ENCODE results near the gene USP6NL. TPM values are rescaled to one million over a fixed set of nuclear protein-coding genes. Genes with fewer than 3 reads are reported as not detected.

Gene USP6NL
- total and polyA plus RNA-seq, 3 experiments from 2014 or later = 1.3 to 3.2 (median 1.9) TPM

- no peak for DNase-seq
- H3K4me1 Mint-ChIP-seq = no peaks in the 10 kb centered on the region
- Histone ChIP-seq H3K36me3 (ENCODE audit: insufficient read depth, low read length) (no peaks in the 10 kb centered on the region), H3K4me1 (ENCODE audit: insufficient read depth, low read length) (no peaks in the 10 kb centered on the region), H3K9me3 (ENCODE audit: low read length) (no peaks in the 10 kb centered on the region), H3K27ac (ENCODE audit: low read depth, low read length) (no peak overlapping the region), H3K27me3 (ENCODE audit: insufficient read depth, low read length, poor library complexity, severe bottlenecking) (no peaks in the 10 kb centered on the region), H3K4me3 (ENCODE audit: low read length) (no peak overlapping the region)
- H3K27ac Mint-ChIP-seq = no peak overlapping the region
- ChIA-PET POLR2A (no interaction called here), CTCF (interaction anchor here (1.2 kb wide), 1 partner anchor 231 kb away, joined by 3 read pairs; no protein-coding TSS in a partner anchor)
- no peaks in the 10 kb centered on the region for H3K9me3 Mint-ChIP-seq
- H3K27me3 Mint-ChIP-seq = peaks cover 0 to 2% of the 10 kb centered on the region in 2 donors
- H3K36me3 Mint-ChIP-seq = peaks cover 0 to 4% (median 1%) of the 10 kb centered on the region in 3 donors
- no peak overlapping the region for H3K4me3 Mint-ChIP-seq
These were observed 138.2 kb downstream of the USP6NL start for GRCh38 chr10:11473128-11473760.

- Mint-ChIP-seq H3K4me3 (no peak overlapping the region), H3K36me3 (peaks cover 0 to 4% (median 1%) of the 10 kb centered on the region in 3 donors), H3K9me3 (no peaks in the 10 kb centered on the region), H3K27me3 (peaks cover 0 to 2% of the 10 kb centered on the region in 2 donors), H3K27ac (peak overlapping the region in 1 of 8 donors; percentile 81), H3K4me1 (no peaks in the 10 kb centered on the region)
- Histone ChIP-seq H3K27me3 (ENCODE audit: insufficient read depth, low read length, poor library complexity, severe bottlenecking) (no peaks in the 10 kb centered on the region), H3K4me3 (ENCODE audit: low read length) (no peak overlapping the region), H3K27ac (ENCODE audit: low read depth, low read length) (no peak overlapping the region), H3K4me1 (ENCODE audit: insufficient read depth, low read length) (no peaks in the 10 kb centered on the region), H3K36me3 (ENCODE audit: insufficient read depth, low read length) (no peaks in the 10 kb centered on the region), H3K9me3 (ENCODE audit: low read length) (no peaks in the 10 kb centered on the region)
- ChIA-PET POLR2A (no interaction called here), CTCF (no interaction called here)
- DNase-seq = peak; percentile 47 to 74 (median 56)
These were observed 139.2 kb downstream of the USP6NL start for GRCh38 chr10:11472158-11472753.

DNA sequence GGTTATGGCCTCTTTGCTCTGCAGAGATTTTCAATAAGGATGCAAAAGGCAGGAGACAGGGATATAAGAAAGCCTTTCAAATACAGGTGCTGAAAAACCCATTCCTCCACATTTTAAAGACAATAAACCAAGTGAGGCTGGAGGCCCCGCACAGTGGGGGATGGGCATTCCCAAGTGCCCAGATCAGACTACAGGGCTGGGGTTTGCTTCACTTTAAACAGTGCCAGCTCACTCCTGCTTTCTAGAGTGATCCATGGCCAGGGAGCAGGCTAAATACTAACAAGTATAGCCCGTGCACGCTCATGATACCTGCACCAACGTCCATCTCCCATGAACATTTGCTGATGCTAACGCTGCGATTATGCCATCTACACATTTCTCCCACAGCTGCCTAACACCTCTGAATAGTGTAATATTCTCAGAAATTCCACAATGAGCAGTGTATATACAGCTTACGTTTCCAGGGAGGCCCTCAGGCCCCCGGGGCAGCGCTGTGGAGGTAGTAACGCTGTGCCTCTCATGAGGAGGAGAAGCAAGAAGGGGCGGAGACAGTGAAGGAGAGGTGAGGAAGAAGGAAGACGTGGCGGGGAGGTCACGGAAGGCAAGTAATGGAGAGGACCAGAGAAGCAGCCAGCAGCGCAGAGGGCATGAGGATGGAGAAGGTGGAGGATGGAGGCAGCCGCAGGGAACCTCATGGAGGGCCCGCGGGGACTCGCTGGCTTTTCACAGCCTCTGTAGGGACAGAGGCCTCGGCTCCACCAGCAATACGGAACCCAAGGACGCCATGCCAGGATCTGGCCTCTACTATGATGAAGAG, 141.7 kb downstream of the USP6NL start:
- ChIA-PET POLR2A (no interaction called here), CTCF (no interaction called here)
- Mint-ChIP-seq H3K4me1 (no peaks in the 10 kb centered on the region), H3K27me3 (peaks cover 0 to 2% of the 10 kb centered on the region in 2 donors), H3K36me3 (peaks cover 0 to 2% (median 1%) of the 10 kb centered on the region in 3 donors), H3K27ac (no peak overlapping the region), H3K4me3 (no peak overlapping the region), H3K9me3 (no peaks in the 10 kb centered on the region)
- DNase-seq = no peak
- no peaks in the 10 kb centered on the region for H3K9me3 ChIP-seq (ENCODE audit: low read length)
- H3K27ac ChIP-seq (ENCODE audit: low read depth, low read length) = no peak overlapping the region
- no peaks in the 10 kb centered on the region for H3K4me1 ChIP-seq (ENCODE audit: insufficient read depth, low read length)
- H3K27me3 ChIP-seq (ENCODE audit: insufficient read depth, low read length, poor library complexity, severe bottlenecking) = no peaks in the 10 kb centered on the region
- H3K36me3 ChIP-seq (ENCODE audit: insufficient read depth, low read length) = no peaks in the 10 kb centered on the region
- H3K4me3 ChIP-seq (ENCODE audit: low read length) = no peak overlapping the region

- DNase-seq = no peak
- Mint-ChIP-seq H3K36me3 (peaks cover 0 to 8% (median 1%) of the 10 kb centered on the region in 3 donors), H3K27me3 (peaks cover 0 to under 1% of the 10 kb centered on the region in 2 donors), H3K4me3 (no peak overlapping the region), H3K27ac (no peak overlapping the region), H3K4me1 (no peaks in the 10 kb centered on the region), H3K9me3 (no peaks in the 10 kb centered on the region)
- no peaks in the 10 kb centered on the region for H3K27me3 ChIP-seq (ENCODE audit: insufficient read depth, low read length, poor library complexity, severe bottlenecking)
- no peak overlapping the region for H3K27ac ChIP-seq (ENCODE audit: low read depth, low read length)
- H3K4me1 ChIP-seq (ENCODE audit: insufficient read depth, low read length) = no peaks in the 10 kb centered on the region
- H3K4me3 ChIP-seq (ENCODE audit: low read length) = no peak overlapping the region
- H3K9me3 ChIP-seq (ENCODE audit: low read length) = no peaks in the 10 kb centered on the region
- ChIA-PET CTCF (no interaction called here), POLR2A (no interaction called here)
- H3K36me3 ChIP-seq (ENCODE audit: insufficient read depth, low read length) = no peaks in the 10 kb centered on the region
These were observed 143.2 kb downstream of the USP6NL start for GRCh38 chr10:11468126-11468742.

DNA sequence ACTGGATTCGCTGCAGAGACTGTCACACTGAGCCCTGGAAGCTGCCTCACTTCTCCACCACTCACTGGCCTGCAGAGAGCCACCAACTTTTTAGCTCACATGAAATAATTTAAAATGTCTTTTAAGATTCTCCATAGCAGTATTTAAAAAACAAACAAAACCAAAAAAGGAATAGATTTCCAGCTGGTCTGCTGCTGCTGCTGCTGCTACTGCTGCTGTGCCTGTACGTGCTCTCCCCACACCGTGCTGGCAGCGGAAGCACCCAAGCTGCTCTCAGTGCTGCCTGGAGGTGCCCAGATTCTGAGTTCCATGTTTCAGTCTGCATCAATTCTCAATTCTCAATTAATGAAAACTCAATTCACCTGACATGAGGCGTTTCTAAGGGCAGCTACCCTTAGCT, 146.0 kb downstream of the USP6NL start:
- ChIA-PET CTCF (interaction anchor here (1.3 kb wide), 1 partner anchor 195 kb away, joined by 3 read pairs; no protein-coding TSS in a partner anchor), POLR2A (interaction anchor here (0.9 kb wide), 1 partner anchor 127 kb away, joined by 4 read pairs; no protein-coding TSS in a partner anchor)
- Histone ChIP-seq H3K4me3 (ENCODE audit: low read length) (no peak overlapping the region), H3K9me3 (ENCODE audit: low read length) (no peaks in the 10 kb centered on the region), H3K4me1 (ENCODE audit: insufficient read depth, low read length) (no peaks in the 10 kb centered on the region), H3K27ac (ENCODE audit: low read depth, low read length) (no peak overlapping the region), H3K27me3 (ENCODE audit: insufficient read depth, low read length, poor library complexity, severe bottlenecking) (no peaks in the 10 kb centered on the region), H3K36me3 (ENCODE audit: insufficient read depth, low read length) (no peaks in the 10 kb centered on the region)
- Mint-ChIP-seq H3K36me3 (peaks cover 0 to 19% (median 0%) of the 10 kb centered on the region in 3 donors), H3K27ac (no peak overlapping the region), H3K9me3 (no peaks in the 10 kb centered on the region), H3K4me3 (no peak overlapping the region), H3K4me1 (no peaks in the 10 kb centered on the region), H3K27me3 (no peaks in the 10 kb centered on the region)
- DNase-seq = no peak

DNA sequence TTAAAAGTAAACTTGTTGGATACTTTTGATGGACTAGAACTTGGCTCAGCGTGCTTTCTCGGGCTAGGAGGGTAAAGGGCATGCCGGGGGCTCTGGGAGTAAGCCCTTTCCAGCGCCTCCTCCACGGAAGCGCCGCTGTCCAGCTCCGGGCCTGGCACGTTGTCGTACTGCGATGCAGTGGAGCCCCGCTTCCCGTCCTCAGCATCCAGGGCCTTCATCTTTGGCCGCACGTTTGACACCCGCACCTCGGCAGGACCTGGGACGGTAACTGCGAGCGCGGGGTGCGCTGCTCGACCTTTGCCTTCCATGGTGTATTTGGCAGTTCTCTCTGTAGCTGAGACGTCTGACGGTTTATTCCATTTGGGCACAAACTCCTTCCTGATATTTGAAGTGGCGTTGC, 148.3 kb downstream of the USP6NL start:
- H3K36me3 Mint-ChIP-seq = peaks cover 0 to 18% (median 0%) of the 10 kb centered on the region in 3 donors
- no peak overlapping the region for H3K4me3 Mint-ChIP-seq
- no peaks in the 10 kb centered on the region for H3K4me1 ChIP-seq (ENCODE audit: insufficient read depth, low read length)
- no peaks in the 10 kb centered on the region for H3K4me1 Mint-ChIP-seq
- no peaks in the 10 kb centered on the region for H3K27me3 Mint-ChIP-seq
- no peak for DNase-seq
- H3K9me3 Mint-ChIP-seq = no peaks in the 10 kb centered on the region
- no peak overlapping the region for H3K27ac ChIP-seq (ENCODE audit: low read depth, low read length)
- H3K27ac Mint-ChIP-seq = no peak overlapping the region
- H3K9me3 ChIP-seq (ENCODE audit: low read length) = no peaks in the 10 kb centered on the region
- POLR2A ChIA-PET = no interaction called here
- CTCF ChIA-PET = interaction anchor here (0.6 kb wide), 1 partner anchor 251 kb away, joined by 3 read pairs; no protein-coding TSS in a partner anchor
- H3K36me3 ChIP-seq (ENCODE audit: insufficient read depth, low read length) = no peaks in the 10 kb centered on the region
- no peak overlapping the region for H3K4me3 ChIP-seq (ENCODE audit: low read length)
- no peaks in the 10 kb centered on the region for H3K27me3 ChIP-seq (ENCODE audit: insufficient read depth, low read length, poor library complexity, severe bottlenecking)

DNA sequence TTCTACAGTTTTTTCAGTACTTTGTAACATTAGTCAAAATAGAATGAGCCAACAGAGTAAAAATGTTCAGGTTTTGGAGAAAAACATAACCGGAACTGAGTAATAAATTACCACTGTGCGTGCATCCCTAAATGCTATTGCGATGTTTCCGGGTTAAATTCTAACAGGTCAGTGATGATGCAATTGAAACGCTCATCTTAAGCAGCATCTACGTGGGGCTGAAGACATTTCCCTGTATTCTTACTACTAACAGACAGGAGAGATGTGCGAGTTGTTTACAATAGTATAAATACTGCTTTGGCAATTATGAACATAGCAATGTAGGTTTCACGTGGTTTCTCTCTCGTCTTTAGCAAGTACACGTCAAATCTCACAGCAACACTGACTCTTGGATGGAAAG, 149.4 kb downstream of the USP6NL start:
- Histone ChIP-seq H3K36me3 (ENCODE audit: insufficient read depth, low read length) (no peaks in the 10 kb centered on the region), H3K27ac (ENCODE audit: low read depth, low read length) (no peak overlapping the region), H3K27me3 (ENCODE audit: insufficient read depth, low read length, poor library complexity, severe bottlenecking) (no peaks in the 10 kb centered on the region), H3K9me3 (ENCODE audit: low read length) (no peaks in the 10 kb centered on the region), H3K4me3 (ENCODE audit: low read length) (no peak overlapping the region), H3K4me1 (ENCODE audit: insufficient read depth, low read length) (no peaks in the 10 kb centered on the region)
- H3K4me1 Mint-ChIP-seq = no peaks in the 10 kb centered on the region
- peaks cover 0 to 18% (median 0%) of the 10 kb centered on the region in 3 donors for H3K36me3 Mint-ChIP-seq
- ChIA-PET POLR2A (no interaction called here), CTCF (no interaction called here)
- no peak for DNase-seq
- no peaks in the 10 kb centered on the region for H3K9me3 Mint-ChIP-seq
- H3K4me3 Mint-ChIP-seq = no peak overlapping the region
- H3K27ac Mint-ChIP-seq = no peak overlapping the region
- H3K27me3 Mint-ChIP-seq = peaks cover 0 to 2% of the 10 kb centered on the region in 2 donors

DNA sequence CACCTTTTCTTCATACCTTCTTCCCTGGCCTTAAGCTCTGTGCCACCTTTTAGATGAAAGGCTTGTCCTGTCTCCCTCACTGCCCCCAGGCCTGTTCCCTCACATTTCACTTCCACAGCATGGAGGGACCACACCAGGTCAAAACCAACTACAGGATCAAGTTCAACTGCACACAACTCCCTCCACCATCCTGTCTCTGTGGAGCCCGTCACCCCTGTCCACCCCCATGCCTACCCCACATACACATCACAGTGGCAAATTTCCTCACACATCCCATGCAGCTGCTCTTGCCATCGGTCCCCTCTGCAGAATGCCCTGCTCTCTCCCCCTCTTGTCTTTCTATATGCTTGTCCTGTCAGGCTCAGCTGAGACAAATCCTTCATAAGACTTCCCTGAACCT, 154.1 kb downstream of the USP6NL start:
- no peak overlapping the region for H3K4me3 ChIP-seq (ENCODE audit: low read length)
- Mint-ChIP-seq H3K4me3 (no peak overlapping the region), H3K27me3 (peaks cover 0 to 2% of the 10 kb centered on the region in 2 donors), H3K4me1 (no peaks in the 10 kb centered on the region), H3K36me3 (peaks cover 0 to 6% (median 0%) of the 10 kb centered on the region in 3 donors), H3K27ac (no peak overlapping the region), H3K9me3 (no peaks in the 10 kb centered on the region)
- no peaks in the 10 kb centered on the region for H3K27me3 ChIP-seq (ENCODE audit: insufficient read depth, low read length, poor library complexity, severe bottlenecking)
- H3K9me3 ChIP-seq (ENCODE audit: low read length) = no peaks in the 10 kb centered on the region
- no peak for DNase-seq
- POLR2A ChIA-PET = no interaction called here
- H3K36me3 ChIP-seq (ENCODE audit: insufficient read depth, low read length) = no peaks in the 10 kb centered on the region
- no peak overlapping the region for H3K27ac ChIP-seq (ENCODE audit: low read depth, low read length)
- H3K4me1 ChIP-seq (ENCODE audit: insufficient read depth, low read length) = no peaks in the 10 kb centered on the region
- CTCF ChIA-PET = no interaction called here

Measured in CD8-positive, alpha-beta memory T cell (primary cell).